ENCODE results near the gene DHRSX.
"Not testable (repeated sequence)": the region's sequence is repeated elsewhere in the genome, so short reads cannot be mapped to it uniquely, and the experiment has no call there.

DHRSX gene

DNA sequence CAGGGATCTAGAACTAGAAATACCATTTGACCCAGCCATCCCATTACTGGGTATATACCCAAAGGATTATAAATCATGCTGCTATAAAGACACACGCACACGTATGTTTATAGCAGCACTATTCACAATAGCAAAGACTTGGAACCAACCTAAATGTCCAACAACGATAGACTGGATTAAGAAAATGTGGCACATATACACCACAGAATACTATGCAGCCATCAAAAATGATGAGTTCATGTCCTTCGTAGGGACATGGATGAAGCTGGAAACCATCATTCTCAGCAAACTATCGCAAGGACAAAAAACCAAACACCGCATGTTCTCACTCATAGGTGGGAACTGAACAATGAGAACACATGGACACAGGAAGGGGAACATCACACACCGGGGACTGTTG is 81.4 kb downstream of the DHRSX start:
- not testable (repeated sequence) for DNase-seq

DNA sequence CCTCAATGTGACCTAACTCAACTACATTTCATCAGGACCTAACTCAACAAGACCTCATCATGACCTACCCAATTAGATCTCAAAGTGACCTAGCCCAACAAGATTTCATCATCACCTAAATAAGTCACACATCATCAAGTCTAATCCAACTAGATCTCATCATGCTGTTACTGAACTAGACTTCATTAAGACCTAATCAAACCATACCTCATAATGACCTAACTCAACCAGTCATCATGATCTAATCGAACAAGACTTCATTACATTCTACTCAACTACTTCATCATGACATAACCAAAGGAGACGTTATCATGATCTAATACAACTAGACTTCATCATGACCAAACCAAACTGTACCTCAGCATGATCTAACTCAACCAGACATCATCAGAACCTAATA is 82.8 kb downstream of the DHRSX start:
- no peak for DNase-seq

DNA sequence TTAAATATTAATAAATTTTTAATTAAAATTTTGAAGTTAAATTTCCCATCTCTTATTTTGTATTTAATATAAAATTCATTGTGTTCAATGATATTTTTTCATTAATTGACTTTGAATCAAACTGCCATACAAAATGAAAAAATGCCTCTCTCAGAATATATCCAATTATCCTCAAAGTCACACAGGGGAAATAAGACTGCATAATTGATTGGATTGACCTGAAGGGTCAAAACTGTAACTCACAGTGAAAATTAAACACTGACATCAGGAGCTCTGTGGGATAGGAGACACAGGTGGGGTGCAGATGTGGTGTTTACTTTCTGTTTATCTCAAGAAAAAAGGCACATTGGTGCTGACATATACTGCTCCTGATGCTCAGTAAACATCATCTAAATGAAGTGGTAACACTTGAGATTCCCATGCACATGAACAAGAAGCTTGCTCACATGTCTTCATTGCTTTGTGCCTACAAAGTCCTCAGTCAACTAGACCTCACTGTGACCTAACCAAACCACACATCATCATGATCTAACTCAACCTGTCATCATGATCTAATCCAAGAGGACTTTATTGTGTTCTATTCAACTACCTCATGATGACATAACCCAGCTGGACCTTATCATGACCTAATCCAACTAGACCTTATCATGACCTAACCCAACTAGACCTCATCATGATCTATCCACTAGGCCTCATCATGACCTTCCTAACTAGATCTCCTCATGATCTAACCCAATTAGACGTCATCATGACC is 83.7 kb downstream of the DHRSX start:
- no peak for DNase-seq

DNA sequence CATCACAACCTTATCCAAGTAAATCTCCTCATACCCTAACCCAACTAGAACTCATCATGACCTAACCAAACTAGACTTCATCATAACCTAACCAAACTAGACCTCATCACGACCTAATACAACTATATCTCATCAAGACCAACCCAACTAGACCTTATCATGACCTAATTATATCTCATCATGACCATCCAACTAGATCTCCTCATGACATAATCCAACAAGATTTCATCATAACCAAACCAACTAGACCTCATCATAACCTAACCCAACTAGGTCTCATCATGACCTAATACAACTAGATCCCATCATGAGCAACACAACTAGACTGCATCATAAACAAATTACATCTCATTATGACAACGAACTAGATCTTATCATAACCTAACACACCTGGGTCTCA is 86.4 kb downstream of the DHRSX start:
- DNase-seq, result no peak

DNA sequence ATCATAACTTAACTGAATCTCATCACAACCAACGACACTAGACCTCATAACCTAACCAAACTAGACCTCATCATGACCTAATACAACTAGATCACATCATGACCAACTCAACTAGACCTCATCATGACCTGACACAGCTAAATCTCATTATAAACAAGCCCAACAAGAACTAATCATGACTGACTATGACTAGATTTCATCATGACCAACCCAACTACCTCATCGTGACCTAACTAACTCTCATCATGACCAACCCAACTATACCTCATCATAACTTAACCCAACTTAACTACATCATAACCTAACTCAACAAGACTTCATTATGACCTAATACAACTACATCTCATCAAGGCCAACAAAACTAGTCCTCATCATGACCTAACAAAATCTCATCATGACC is 86.8 kb downstream of the DHRSX start:
- DNase-seq, result no peak

DNA sequence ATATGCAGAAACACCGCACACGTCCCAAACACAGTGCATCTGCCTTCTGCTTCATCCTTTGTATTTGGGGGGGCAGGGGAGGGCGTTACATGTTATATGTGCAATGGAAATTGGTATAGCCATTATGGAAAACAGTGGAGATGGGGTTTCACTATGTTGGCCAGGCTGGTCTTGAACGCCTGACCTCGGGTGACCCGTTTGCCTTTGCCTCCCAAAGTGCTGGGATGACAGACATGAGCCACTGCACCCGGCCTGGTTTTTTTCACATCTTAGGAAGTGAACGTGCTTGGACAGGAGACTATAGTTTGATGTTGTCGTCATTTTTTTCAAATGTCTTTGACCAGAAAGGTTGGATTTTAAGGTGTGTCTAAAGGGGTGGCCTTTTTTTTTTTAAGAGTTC is 88.6 kb downstream of the DHRSX start:
- DNase-seq, result no peak

DNA sequence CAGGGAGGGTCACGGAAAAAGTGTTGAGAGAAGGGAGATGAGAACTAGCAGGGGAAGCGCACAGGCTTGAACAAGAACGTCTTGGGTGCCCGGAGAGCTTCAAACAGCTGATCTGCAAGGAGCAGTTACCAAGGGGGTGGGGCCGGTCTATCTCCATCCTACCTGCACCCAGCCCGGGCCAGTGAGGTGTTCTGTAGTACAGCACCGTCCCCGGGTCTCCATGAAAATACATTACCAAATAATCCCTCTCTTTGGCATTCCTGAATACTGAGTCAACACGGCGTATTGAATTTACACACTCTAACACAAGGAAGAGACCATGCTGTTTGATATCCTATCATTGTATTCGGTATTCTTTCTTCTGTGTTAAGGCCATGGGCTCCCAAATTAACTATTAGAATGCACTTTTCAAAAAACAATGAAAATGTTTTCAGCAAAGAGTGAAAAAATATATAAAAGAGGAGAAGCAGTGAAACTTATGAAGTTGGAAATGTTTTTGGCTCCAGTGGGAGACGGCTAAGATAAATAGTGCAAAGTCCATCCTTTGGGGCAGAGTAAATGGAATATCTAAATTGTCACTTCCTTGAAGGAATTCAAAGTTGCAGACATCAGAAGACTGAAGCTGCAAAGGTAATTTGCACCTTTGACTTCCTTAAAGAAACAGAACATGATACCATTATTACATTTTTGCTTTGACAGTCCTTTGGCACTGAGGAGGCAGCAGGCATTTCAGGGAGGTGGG is 90.3 kb downstream of the DHRSX start:
- DNase-seq, result no peak

DNA sequence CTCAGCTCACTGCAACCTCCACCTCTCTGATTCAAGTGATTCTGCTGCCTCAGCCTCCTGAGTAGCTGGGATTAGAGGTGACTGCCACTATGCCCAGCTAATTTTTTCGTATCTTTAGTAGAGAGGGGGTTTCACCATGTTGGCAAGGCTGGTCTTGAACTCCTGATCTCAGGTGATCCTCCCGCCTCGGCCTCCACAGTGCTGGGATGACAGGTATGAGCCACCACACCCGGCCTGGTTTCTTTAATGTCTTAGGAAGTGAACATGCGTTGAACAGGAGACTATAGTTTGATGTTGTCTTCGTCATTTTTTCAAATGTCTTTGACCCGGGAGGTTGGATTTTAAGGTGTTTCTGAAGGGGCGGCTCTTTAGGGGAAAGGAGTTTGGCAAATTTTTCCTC is 91.0 kb downstream of the DHRSX start:
- DNase-seq, result no peak

DNA sequence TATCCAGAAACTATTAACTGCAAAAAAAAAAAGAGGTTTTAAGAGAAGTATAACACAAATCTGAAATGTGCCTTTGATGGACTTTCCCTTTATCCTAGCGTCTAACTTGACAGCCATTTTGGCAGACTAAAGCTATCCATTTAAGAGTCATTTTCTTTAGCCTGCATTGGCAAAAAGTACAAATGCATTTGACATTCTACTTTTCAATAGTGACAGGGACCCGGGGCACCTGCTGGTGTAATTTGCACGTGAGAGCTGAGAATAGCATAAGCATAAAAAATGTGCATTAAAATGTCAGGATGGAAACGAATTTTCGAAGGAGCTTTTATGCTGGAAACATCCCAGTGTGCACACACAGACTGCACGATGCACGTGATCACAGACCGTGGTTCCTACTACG is 91.9 kb downstream of the DHRSX start:
- DNase-seq, result no peak

DNA sequence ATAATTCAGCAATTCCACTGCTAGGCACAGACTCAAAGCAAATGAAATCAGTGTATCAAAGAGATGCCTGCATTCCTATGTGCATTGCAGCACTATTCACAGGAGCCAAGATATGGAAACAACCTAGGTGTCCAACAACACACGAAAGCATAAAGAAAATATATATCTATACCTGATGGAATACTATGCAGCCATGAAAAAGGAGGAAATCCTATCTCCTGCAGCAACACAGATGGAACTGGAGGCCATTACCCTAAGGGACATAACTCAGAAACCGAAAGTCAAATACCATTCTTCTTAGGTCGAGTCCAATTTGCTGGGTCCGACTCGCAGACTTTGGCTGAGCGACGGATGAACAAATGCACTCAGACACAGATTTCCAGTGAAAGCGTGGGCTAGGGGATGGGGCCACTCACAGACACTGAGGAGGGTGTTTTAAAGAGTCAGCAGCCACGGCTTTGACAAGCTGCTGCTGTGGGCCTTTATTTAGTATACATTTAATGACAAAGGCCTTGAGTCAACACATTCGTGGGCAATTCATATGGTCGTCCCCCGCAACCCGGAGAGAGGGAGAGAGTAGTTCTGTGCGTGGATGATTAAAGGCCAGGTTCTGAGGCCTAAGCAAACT is 93.8 kb downstream of the DHRSX start:
- DNase-seq, result no peak

DNA sequence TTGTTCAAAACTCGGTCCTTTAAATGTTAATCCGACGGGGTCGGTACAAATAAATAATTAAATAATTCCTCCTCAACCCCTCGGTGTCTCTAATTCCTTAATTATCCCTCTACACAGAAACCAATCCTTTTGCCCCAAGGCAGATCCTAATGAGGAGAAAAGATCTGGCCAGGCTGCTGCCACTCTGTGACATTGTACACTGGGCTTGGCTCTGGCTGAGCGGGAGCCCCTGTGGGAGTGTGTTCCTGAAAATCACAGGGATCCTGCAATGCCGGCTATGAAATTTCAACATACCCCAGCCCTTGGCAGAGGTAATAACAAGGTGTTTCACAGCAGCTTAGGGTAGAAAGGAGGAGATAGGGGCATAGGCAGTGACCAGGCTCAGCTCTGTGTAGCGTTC is 96.0 kb downstream of the DHRSX start:
- DNase-seq, result no peak

DNA sequence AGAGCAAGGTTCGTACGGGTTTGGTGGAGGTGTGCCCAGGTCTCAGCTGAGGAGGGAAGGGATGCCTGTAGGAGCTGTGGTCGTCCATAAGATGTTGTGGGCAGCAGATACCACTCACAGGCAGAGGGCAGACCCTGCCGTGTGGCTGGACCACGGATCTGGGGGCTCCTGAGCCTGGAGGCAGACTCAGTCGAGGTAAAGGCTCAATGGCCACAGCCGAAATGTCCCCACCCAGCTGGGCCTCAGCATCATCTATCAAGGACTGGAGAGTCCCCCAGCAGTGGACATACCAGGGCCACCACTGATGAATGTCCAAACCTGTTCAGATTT is 98.5 kb downstream of the DHRSX start:
- DNase-seq, result no peak

DNA sequence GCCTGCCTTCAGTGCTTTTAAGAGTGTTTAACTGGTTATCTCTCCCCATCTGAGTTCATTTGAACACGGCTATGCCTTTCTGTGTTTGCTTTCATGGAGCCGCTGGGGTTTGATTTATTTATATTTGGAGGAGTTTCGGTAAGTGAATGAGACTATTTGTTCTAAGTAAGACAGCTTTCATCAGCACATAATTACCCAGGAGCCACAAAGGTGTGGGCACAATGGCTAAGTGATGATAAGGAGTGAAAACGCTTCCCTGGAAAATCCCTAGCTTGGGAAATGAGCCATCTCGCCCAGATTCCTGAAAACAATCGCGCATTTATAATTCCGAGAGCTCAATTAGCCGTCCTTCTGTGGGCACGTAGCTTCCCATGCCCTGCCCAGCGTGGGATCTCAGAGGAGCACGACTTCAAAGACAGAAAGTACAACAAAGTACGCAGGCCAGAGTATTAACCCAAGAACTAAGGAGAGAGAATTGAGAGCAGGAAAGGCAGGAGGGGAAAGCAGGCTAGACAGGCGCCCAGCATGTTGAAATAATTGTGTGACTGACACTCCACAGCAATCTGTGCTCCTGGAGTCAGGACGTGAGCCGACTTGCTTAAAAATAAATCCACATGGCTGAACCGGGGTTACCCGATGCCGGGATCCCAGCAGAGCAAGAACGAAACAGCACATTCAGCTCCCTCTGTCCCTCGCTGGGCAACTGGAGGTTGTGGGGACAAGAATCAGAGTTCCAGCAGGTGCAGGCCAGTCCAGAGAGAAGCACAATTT is 99.0 kb downstream of the DHRSX start:
- DNase-seq, result no peak

DNA sequence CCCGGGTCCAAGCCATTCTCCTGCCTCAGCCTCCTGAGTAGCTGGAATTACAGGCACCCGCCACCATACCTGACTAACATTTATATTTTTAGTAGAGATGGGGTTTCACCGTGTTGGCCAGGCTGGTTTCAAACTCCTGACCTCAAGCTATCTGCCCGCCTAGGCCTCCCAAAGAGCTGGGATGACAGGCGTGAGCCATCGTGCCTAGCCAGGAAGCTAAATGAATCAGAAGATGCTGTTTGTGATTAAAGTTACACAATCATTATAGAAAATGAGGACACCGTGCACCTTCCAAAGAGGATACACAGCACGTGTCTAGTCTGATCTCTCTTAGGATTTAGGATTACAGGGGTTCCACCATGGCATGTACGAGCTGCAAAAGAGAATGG is 99.6 kb downstream of the DHRSX start:
- DNase-seq, result no peak

DNA sequence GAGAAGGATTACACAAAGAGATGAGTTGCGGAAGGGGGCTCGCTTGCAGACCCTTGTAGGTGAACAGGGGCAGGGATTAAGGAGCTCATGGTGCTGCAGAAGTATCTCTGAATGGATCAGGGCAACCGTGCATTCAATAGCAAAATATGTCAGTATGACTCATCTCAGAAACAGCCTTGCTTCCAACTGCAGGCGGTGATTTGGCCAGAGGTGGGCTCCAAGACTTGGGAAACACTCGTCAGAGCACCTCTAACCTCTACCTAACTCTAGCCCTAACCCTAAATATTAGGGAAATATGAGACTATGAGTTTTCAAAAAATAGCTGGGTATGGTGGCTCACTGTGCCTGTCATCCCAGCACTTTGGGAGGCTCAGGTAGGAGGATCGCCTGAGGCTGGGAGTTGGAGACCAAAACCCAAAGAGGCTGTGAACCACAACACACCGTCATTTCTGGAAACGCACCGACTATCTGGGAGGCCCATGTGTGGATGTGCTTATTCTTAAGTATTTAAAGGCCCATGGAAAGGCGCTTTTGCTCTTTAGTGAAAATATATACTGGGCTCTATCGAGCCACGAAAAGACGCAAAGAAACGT is 102.6 kb downstream of the DHRSX start:
- DNase-seq, result no peak

DNA sequence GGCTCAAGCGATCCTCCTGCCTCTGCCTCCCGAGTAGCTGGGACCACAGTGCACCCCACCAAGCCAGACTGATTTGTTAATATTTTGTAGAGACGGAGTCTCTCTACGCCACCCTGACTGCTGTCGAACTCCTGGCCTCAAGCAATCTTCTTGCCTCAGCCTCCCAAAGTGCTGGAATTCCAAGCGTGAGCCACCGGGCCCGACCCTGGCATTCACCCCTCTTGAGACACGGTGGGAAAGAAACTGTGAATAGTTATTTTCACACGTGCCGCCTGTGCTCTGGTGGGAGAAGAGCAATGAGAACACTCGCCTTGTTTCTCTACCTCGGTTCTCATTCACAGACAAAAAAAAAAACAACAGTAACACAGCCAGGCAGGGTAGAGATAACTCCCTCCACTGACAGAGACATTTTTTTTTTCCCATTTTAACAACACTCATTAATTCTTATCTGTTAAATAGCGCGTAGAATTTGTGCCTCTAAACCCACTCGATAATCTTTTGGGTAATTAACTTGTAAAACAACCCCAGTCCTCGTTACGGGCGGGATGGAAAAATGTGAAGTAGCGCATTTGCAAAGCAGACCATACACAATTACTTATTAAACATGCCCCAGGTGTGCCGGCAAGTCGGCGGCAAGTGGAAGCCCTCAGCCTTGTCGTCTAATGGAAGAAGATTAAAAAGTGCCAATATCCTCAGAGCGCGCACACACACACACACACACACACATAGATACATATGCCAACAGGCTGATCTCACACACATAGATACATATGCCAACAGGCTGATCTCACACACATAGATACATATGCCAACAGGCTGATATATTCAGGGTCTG is 103.3 kb downstream of the DHRSX start:
- no peak for DNase-seq

DNA sequence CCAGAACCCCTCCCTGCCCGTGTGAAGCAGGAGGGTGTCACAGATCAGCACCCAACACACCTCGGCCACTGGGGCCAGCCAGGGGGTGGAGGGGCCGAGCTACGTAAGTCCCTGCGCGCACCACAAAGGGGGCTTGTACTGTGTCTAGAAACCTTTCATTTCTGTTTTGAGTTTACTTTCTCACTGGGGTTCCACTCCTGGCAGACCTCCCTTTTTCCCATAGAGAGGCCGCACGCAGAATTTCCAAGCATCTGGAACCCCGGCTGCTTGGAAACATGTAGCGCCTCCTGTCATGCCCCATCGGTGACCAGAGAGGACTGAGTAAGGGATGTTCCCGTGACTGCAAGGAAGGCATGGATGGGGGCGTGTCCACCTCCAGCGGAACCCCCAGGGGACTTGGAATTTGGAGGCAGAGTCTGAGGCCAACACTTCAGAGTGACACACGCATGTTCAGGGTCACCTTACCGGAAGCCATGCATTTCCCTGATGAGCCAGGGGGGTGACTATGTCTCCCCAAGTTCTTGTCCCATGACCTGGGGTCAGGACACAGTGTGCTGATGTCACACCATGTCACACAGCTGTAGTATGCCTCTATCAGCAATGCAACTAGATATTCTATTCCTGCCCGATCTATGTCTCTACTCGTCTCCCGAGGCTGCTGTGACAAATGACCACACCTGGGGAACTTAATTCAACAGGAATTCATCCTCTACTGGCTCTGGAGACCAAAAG is 105.3 kb downstream of the DHRSX start:
- DNase-seq, result no peak

DNA sequence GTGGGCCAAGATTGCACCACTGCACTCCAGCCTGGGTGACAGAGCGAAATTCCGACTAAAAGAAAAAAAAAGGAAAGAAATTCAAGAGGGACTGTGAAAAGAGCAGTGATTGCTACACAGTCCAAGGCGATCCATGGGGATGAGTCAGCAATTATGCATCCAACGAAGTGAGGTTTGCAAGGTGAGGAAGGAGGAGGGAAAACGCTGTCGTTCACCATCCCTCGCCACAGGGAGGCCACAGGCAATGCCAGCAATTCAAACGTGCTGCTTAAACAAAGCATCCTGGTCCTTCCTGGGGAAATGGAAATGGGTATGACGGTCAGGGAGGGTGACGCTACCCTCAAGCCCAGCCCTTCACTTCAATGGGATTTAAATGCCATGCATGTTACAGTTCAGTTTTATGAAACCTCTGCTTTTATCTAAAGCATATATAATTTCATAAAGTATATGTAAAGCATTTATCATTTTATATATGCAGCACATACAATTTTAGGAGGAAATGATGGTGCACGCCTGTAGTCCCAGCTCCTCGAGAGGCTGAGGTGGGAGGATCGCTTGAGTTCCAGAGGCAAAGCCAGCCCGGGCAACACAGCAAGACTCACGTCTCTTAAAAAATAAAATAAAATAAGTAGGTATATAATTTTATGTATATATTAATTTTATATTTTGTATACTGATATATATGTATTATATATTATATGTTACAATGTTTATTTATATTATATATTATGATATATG is 108.7 kb downstream of the DHRSX start:
- DNase-seq, result no peak

DNA sequence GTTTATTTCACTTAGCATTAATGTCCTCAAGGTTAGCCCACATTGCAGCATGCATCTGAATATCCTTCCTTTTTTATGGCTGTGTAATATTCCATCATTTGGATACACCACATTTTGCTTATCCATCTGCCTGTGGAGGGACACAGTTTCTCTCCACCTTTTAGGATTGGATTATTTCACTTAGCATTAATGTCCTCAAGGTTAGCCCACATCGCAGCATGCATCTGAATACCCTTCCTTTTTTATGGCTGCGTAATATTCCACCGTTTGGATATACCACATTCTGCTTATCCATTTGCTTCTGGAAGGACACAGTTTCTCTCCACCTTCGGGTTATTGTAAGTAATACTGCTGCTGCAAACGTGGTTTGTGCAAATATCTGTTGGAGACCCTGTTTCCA is 110.0 kb downstream of the DHRSX start:
- DNase-seq, result no peak

DNA sequence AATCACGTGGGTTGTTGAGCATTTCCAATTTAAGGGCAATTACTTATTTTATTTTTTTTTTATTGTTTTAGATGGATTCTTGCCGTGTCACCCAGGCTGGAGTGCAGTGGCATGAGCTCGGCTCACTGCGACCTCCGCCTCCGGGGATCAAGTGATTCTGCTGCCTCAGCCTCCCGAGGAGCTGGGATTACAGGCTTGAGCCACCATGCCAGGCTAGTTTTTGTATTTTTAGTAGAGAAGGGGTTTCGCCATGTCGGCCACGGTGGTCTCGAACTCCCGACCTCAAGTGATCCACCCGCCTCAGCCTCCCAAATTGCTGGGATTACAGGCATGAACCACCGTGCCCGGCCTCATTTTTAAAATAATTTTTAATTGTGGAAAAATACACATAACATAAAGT is 111.0 kb downstream of the DHRSX start:
- not testable (repeated sequence) for DNase-seq

DNA sequence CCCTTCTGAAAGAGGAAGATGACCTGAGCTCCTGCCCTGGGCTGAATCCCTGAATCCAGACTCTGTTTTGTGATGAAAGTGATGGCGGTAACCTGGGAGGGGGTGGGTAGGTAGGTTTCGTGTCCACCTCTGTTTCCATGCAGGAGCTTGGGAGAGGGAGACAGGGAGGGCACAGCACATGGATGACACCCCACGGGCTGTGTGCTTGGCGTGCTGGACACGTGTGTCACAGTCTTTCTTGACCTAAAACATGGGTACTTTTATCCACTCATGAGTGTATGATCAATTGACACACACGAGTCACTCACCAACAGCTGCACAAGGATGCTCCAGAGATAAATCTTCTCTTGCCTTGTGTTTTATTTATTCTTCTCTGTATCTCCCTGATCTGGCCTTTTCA is 111.5 kb downstream of the DHRSX start:
- no peak for DNase-seq

Measured in activated CD4-positive, alpha-beta T cell treated with anti-CD3 and anti-CD28 coated beads, Interleukin-2, amount 50 U/mL, for 16 hours (primary cell).